Eye (tissue), 1 donor: ENCODE results near the gene UMODL1.
A peak's percentile ranks its signal among the peaks of the same experiment; 100 is the strongest.

Source experiments
- DNase-seq: peaks from one replicate; pipeline ENCODE4 v3.0.0-alpha.2; 2015

UMODL1 gene

DNA sequence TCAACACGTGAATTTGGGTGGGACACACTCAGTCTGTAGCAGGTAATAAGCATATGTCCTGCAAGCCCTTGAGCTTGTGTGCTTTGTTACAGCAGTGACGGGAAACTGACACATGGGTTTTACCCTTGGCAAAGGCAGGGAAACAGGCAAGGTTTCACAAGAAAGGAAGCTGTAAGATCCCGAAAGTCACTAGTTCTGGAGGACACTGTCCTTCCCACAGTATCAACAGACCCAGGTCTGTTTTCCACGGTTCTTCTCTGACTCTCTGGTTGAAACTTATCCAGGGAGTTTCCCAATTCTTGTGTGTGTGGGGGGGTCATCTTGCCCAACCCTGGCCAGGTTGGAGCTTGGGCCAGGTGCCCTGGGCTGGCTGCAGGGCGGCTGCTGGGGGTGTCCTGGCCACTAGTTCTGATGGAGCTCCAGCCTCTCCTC is 31.6 kb upstream of the UMODL1 start:
- no peak for DNase-seq

DNA sequence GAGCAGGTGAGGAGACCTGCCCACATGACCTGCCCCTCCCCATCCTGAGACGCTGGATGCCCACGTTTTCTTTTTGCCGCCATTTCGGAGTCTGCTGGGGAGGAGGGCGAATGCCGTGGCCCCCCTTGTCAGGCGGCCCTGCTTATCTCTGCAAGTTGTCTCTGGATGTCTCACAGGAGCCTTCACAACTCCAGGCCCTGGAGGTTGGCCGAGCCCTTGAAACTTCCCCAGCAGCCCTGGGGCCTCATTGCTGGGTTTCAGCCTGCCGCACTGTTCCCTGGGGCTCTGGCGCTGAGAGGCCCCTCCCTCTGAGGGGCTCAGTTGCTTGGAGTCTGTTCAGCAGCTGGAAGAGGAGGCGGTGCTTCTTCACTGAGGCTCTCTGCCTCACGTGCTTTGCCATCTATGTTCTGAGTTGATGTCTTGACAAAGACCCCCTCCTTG is 31.2 kb upstream of the UMODL1 start:
- peak; percentile 78 for DNase-seq

DNA sequence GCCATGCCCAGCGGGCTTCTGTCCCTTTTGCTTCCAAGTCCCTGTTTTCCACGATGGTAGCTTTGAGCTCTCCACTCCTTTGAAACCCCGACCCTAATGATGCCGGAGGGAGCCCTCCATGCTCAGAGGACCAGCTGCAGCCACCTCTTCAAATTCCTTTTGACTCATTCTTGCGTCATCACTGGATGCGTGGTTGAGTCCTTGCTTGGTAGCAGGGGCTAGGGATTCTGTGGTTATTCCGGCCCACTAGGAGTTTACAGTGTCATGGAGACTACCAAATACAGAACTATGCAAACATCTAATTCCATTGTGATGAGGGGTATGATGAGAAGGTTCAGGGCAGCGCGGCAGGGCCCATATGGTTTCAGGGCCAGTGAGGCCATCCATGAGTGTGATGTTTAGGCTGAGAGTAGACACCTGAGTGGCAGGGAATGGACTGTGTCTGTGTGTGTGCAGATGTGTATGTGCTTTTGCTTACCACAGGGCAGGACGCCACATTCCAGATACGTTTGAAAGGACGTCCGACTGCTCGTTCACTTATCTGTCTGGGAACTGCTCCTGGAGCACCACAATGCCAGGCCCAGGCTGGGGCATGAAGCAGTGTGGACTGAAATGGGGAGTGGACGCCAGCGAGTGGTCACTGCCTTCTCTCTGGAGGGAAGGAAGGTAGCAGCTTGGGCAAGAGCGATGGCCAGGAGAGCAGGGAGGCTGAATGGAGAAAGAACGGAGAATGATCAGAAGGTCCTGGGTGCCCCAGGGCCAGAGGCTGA is 30.5 kb upstream of the UMODL1 start:
- peak; percentile 66 for DNase-seq

DNA sequence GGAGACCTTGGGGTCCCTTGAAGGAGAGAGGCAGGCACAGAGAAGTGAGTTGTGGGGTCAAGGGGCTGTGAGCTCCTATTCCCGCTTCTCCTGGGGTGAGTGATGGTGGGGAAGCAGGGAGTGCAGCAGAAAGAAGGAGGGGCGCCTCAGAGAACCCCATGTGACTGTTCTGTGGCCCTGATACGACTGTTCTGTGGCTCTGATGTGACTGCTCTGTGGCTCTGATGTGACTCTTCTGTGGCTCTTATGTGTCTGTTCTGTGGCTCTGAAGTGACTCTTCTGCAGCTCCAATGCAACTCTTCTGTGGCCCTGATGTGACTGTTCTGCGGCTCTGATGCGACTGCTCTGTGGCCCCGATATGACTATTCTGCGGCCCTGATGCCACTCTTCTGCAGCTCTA is 29.9 kb upstream of the UMODL1 start:
- no peak for DNase-seq

DNA sequence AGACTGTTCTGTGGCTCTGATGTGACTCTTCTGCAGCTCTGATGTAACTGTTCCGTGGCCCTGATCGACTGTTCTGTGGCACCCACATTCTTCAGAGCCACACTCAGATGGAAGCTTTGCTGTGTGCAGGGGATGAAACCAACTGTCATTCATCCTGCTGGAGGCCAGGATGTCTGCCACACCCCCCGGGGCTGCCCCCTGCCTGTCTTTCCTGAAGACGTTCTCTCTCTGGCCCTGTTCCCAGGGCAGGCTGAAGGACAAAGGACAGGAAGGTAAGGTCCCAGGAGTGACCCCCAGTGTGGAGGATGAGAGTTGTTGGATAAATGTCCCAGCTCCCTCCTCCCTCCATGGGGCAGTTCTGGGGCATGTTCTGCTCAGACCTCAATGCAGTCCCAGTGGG is 29.4 kb upstream of the UMODL1 start:
- DNase-seq, result no peak

DNA sequence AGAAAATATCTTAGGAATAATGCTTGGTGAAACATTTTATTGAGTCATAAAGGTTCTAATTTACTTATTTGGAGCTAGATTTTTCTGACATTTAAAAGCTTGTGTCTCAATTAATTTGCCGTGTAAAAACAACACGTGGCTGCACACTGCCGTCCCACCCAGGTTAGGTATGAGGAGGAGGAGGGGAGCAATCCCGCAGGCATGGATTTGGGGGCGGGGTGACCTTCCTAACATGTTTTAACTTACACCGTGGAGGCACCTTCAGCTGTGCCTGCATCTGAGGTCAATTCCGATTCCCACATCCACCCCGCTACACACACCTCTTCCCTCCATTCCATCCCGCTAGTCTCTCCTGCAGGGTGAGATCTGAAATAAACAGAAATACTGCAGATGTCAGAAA is 28.5 kb upstream of the UMODL1 start:
- DNase-seq, result no peak

DNA sequence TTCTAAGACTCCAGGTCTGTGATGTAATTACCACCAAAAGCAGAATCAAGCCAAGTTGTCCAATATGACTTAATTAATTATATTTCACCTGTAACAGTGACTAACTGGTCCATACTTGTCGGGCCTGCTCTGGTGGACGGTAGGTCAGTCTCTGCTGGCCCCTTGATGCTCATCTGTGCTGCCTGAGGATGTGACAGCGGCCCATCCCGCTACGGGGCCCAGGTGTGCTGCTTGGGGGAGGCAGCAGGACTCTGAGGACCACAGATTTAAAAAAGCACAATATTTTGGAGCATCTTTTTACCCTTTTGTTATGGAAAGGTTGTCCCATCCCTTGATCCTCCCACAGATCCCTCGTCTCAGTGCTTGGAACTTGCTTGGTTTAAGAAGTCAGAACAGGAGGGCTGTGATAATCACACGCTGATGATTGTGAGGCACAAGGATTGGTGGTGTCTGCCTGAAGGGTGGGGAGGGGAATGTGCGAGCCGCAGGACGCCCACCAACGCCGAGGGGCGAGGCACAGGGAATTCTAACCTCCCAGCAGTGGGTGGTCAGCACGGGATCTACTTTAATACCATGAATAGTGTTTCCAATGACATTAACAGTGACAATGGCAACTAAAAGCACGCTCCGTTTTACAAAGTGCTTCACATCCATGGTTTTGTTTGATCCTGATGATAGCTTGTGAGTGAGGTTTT is 27.8 kb upstream of the UMODL1 start:
- DNase-seq, result no peak

DNA sequence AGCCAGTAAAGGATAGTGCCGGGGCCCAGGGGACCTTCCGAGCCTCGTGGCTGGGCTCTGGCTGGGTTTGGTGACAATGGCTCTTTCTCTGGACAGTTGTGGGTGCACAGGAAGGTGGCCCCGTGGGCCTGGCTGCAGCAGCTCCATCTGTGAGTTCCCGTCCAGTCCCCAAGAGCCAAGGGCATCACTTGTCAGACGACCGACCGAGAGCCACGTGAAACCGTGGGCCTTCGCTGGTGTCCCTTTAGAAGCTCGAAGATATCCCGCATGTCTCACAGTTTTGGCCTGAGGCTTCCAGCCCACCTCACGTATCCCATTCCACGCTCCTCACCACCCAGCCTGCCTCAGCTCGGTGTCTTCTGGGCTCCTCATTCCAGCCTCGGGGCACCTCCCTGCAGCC is 27.2 kb upstream of the UMODL1 start:
- DNase-seq, result no peak

DNA sequence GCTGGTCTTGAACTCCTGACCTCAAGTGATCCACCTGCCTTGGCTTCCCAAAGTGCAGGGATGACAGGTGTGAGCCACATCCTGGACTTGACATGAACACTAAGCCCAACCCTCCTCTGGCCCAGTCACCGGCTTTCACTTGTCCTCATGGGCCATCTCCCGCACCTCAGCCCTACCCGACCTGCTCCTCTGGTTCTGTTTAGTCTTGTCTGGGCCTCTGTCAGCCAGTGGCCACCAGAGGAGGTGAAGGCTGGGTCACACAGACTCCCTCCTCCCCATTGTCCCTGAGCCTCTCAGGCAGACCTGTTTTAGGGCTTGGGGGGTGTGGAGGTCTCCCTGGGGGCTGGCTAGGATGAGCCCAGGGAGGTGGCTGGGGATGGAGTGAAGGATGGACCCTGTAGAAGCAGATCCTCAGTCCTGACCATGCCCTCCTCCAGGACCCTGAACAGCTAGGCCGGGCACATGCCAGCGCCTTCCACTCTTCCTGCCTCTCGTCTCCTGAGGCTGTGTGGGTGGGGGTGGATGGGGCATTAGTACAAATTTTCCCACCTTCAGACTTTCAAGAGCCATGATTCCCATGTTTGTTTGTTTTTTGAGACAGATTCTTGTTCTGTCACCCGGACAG is 26.1 kb upstream of the UMODL1 start:
- no peak for DNase-seq

DNA sequence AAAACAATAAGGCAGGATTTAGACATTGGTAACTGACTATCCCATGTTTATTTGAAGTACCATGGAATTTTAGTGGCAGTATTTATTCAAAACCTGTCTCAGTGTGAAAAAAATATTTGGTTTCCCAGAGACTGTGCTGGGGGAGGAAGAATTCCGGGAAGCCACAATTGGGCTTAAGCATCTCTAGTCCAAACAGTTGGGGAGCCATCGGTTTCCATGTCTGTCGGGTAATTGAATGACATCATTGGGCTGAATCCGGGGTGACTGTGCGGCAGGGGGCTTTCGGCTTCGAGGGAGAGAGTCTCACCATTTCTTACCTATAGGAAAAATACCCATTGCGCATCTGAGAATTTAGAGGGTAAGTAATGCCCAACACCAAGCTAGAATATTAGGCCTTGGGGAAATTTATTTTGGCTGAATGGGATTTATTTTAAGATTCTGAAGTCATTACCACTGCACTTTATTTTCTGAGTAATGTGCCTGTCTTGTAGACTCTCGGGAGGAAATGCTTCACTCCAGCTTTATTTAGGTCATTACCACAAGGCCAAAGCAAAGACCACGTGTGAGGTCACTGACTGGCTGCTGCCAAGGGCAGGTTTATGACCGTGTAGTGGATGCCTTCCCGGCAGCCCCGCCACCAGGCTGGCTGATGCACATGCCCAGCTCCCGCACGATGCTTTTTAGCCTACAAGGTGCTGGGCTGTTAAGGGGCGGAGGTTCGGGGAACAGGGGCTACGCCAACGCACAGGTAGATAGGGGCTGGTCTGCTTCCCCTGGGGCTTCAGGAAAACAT is 23.1 kb upstream of the UMODL1 start:
- no peak for DNase-seq

DNA sequence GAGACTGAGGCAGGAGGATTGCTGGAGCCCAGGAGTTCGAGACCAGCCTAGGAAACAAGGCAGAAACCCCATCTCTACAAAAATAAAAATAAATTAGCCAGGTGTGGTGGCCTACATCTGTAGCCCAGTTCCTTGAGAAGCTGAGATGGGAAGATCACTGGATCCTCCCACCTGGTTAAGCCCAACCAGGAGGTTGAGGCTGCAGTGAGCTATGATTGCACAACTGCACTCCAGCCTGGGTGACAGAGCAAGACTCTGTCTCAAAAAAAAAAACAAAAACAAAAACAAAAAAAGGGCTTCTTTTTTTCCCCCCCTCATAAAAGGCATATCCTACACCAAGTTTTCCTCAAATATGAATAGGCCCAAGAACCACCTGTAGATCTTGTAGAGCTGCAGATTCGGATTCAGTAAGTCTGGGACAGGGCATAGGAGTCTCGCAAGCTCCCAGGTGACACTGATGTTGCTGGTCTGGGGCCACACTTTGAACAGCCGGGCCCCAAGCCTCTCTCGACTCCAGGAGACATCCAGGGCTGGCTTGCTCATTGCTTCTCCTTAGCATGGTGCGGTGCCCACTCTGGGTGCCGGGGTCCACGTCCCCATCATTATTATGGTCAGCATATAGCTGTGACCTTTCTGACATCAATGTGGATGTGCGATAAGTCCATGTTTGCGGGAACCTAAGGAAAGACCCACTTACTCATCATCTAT is 22.1 kb upstream of the UMODL1 start:
- DNase-seq, result no peak

DNA sequence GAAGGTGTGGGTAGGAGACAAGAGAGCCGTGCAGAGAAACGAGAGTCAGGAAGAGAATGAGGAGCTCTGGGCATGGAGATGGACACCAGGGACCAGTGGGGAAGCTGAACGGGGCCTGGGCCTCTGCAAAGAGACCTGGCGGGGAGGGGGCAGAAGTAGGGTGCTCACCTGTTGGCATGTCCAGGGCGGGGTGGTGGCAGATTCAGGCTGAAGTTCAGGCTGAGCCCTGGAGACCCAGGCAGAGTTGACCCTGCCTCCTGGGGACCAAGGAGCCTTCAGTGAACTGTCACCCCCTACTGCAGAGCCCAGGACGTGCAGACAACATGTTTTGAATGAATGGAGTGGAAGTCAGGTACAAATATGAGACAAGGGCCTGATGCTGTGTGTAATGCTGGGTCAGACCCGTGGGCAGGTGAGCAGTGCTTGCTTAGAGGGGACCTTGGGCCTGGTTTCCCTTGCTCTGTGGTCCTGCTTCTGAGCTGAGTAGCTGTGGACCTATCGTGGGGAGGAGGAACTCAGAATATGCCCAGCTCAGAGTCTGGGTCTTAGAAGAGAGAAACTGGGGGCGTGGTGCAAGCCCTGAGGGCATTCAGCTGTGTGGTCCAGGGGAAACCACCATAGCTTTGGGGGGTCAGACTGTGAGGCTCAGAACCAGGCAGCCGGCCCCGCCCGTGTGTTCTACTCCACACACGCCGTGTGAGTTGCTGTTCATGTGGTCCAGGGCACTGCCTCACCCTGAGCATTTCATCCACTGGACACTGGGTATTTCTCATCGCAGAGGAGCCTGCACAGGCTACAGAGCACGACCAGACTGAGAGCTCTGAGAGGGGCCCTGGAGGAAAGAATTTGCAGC is 21.3 kb upstream of the UMODL1 start:
- DNase-seq, result no peak

DNA sequence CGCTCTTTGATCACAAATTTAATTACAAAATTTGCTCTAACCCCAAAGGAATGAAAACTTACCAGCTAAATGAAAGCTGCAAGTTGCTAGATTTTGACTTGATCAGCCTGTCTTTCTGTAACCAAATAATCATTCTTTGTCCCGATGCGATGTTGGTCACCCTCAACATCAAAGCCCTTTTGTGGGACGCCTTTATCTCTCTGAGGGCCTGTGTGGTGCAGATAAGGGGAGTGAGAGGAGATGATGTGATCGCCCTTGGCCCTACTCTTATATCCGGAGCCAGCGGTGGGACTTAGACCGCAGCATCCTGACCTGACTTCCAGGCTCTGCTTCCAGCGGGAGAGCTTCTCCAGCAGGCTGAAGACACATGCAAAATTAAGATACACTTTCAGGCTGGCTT is 19.3 kb upstream of the UMODL1 start:
- DNase-seq, result no peak

DNA sequence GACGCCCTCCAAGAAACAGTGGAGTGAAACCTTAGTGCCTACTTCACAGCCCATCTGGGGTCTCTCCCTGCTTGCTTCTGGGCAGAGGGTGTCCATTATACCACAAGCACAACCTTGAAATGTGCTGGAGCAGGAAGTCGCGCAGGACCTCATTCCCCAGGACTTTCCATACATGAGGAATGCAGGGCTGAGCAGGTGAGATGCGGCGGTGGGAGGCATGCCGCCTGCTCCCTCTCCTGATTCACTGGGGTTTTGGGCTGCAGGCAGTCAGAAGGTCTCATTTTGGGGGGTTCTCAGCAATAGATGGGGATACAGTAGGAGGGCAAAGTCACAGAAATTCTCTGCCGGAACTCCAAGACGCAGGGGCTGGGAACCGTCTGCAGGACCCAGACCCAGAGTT is 15.7 kb upstream of the UMODL1 start:
- DNase-seq, result no peak

DNA sequence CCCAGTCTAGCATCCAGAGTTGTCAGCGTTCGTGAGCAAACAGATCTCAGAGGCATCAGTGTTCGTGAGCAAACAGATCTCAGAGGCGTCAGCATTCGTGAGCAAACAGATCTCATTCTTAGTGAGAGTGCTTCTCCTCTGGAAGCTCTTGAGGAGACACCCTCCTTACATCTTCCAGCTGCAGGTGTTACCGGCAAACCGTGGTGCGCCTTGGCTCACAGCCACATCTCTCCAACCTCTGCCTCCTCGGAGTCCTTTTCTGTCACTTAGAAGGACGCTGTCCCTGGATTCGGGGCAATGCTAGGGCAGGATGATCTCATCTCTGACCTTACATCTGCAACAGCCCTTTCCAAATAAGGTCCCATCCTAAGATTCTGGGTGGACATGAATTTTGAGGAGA is 14.6 kb upstream of the UMODL1 start:
- no peak for DNase-seq

DNA sequence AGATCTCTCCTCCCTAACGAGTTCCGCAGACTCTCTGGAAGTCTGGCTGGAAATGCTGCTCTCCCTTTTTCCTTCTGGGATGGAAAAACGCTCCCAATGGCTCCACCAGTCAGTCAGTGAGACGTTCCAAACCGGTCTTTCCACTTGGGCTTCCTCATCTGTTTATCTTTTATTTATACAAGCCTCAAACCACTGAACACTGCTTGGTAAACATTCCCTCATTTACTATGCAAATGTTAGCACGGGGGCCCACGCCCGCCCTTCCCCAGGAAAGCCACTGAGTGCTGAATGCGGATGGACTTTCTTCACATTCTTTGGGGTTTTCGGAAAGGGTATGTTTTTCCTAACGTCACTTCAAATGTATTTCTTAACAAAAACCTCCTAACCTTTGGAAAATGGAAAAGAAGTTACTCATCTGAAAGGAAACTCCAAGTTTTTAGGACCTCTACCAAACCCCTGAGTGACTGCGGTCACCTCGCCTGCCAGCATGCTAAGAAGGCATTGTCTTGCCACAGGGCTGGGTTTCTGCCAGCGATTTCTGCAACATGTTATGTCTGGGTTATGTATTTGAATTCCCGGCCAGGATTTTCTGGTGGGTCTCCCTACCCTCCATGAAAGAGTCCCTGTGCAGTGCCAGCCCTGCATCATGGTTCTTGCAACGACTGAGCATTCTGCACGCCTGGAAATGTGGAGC is 14.0 kb upstream of the UMODL1 start:
- no peak for DNase-seq

DNA sequence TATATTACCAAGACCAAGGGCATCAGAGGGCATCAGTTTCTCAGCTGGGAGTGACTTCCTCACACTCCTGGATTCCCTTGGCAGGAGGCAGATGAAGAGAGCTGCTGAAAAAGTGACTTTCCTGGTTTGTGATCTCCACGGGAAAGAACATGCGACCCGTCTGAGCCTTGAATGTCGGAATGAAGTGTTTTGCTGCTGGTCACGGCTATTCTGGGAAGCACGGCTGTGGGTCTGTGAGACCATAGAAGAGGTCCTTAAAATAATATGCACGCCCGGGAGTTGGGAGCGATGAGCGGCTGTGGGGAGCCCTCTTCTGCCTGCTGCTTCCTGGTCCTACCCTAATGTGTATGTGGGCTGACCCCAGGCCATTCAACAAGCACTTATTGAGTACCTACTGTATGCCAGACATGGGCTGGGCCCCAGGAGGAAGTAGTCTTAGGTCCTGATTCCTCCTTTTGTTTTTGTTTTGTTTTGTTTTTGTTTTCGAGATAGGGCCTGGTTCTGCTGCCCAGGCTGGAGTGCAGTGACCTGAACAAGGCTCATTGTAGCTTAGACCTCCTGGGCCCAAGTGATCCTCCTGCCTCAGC is 13.2 kb upstream of the UMODL1 start:
- no peak for DNase-seq

DNA sequence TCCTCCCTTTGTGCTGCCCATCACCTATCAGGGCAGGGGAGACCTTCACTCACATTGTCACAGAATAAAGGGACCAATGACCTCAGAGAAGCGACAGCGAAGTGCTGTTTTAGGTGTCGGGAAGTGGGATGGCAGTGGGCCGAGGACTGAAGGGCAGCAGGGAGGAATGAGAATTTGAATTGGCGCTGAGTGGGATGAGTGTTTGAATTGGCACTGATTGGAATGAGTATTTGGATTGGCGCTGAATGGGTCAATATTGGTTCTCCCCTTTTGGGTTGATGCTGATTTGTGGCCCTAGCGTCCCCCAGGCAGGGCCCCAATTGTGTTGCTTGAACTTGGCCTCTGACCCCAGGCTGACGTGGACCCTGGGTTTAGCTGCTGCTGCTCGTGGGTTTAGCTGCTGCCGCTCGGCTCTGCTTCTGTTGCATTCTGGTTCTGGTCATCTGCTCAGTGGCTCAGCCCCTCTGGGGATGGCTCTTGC is 12.4 kb upstream of the UMODL1 start:
- no peak for DNase-seq

DNA sequence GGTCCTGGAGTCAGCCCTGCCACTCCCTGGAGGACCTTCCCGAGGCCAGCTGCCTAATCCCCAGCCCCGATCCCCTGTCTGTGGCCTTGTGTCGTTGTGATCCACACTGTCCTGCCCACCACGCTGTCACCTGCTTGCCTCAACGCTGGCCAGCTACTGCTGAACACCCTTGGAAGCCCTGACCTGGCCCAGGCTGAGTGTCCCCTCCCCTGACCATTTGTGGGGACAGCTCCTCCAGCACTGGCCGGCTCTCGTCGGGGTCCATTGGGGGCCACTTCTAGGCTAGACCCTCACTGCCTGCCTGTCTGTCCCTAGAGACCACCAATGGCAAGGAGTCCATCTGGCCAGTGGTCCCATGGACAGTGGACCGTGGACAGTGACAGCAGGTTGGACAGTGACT is 12.0 kb upstream of the UMODL1 start:
- DNase-seq, result no peak

DNA sequence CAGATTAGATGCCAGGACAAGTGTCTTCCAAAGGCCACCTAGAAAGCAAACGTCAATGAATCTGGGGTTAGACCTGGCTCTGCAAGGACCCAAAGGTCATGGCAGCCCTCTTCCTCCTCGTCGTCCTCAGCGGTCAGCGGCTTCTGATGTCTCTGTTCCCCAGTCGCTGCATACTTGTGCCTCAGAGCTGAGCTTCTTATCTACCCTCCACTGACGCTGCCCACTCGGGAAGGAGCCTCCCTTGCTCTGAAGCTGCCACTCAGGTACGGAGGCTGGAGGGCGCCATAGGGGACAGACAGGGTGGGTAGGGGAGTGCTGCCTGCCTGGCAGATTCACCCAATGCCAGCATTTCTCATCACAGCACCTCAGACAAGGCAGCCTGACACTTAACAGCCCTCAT is 11.4 kb upstream of the UMODL1 start:
- no peak for DNase-seq
